Measurements from ENCODE around the gene PTEN.
A peak's percentile ranks its signal among the peaks of the same experiment; 100 is the strongest.
"Not testable (repeated sequence)": the region's sequence is repeated elsewhere in the genome, so short reads cannot be mapped to it uniquely, and the experiment has no call there.

The PTEN gene

DNA sequence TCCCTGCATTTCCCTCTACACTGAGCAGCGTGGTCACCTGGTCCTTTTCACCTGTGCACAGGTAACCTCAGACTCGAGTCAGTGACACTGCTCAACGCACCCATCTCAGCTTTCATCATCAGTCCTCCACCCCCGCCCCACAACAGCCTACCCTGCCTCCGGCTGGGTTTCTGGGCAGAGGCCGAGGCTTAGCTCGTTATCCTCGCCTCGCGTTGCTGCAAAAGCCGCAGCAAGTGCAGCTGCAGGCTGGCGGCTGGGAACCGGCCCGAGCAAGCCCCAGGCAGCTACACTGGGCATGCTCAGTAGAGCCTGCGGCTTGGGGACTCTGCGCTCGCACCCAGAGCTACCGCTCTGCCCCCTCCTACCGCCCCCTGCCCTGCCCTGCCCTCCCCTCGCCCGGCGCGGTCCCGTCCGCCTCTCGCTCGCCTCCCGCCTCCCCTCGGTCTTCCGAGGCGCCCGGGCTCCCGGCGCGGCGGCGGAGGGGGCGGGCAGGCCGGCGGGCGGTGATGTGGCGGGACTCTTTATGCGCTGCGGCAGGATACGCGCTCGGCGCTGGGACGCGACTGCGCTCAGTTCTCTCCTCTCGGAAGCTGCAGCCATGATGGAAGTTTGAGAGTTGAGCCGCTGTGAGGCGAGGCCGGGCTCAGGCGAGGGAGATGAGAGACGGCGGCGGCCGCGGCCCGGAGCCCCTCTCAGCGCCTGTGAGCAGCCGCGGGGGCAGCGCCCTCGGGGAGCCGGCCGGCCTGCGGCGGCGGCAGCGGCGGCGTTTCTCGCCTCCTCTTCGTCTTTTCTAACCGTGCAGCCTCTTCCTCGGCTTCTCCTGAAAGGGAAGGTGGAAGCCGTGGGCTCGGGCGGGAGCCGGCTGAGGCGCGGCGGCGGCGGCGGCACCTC, at the start of gene PTEN, which contains the start of gene KLLN:
Gene PTEN (plus strand): TSS at position 573 of the 891 bp plus-strand sequence. CDS start 845 bp downstream, outside the sequence.
Gene KLLN (minus strand): TSS at position 481 of the 891 bp plus-strand sequence. CDS start 1,046 bp downstream, outside the sequence.
- DNase-seq, result peak; percentile 81

DNA sequence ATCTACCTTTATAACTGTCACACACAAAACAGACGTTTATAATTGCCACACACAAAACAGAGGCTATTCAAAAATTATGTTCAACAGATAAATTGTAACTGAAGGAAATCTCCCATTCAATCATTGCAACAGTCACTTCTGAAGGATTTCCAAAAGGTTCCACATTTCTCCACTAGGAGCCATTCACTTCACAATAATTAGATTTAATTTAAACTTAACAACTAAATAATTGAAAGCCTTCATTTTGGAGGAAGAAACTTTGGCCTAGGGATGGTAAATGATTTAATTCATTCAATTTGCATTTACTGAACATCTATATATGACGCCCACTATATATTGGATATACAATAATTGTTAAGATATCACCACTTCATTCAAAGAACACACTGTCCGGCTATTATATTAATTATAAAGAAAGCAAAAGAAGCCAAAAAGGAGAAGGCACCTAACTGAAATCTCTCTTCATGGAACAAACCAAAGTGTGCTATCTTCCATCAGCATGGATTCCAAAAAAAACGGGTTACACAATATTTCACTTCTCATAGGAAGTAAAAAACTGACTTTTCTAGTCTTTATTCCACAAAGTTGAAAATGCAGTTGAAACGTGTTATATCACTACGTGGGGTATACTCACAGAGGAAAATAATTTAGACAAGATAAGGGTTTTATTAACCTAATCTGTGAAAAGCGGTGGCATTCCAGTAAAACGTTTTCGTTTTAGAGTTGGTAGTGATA, 47.1 kb upstream of the PTEN start:
- no peak for DNase-seq

DNA sequence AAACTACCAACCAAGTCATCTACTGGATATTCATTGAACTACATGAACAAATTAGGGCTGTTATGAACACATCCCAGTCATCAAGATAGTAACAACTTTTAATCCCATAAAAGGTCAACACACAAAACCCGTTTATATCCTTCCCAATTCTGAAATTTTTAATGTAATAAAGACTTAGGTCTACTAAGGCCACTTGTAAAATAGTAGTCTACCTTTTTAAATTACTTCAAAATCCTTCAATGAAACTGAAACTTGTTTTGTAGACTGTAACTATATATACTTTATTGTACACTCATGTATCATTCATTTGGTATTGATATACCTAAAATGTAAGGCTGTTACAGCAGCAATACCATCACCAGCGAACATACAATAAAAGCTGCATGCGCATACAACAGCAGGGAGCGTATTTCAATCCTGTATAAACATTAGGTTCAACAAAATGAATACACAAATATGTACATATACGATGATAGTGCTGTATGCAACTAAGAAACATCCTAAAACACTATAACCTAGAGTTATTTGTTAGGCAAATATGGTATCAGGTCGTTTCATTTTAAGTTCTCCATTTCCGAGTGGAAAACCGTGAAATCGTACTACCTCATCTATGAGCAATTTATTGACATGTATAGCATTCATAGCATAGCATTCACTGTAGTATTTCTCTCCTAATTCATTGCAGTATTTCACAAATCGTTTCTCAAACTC, 46.4 kb upstream of the PTEN start:
- no peak for DNase-seq

GRCh38 chr10:87817609-87818504, 45.6 kb upstream of the PTEN start, which contains the start of gene ATAD1:
ATAD1 (minus strand) TSS chr10:87818226; CDS start chr10:87814599, 3,627 bp downstream.
- peak; percentile 48 for DNase-seq

GRCh38 chr10:87818505-87819288, 44.7 kb upstream of the PTEN start:
- no peak for DNase-seq

GRCh38 chr10:87819289-87819585, 44.2 kb upstream of the PTEN start:
- DNase-seq, result no peak

GRCh38 chr10:87826653-87827052, 36.8 kb upstream of the PTEN start:
- DNase-seq, result no peak

GRCh38 chr10:87827681-87828080, 35.7 kb upstream of the PTEN start:
- no peak for DNase-seq

DNA sequence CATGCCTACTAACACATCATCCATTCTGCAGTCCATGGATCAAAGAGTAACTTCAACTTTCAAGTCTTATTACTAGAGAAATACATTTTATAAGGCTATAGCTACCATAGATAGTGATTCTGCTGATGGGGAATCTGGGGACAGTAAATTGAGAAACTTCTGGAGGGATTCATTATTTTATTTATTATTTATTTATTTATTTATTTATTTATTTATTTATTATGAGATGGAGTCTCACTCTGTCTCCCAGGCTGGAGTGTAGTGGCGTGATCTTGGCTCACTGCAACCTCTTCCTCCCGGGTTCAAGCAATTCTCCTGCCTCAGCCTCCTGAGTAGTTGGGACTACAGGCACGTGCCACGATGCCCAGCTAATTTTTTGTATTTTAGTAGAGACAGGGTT, 34.4 kb upstream of the PTEN start:
- DNase-seq, result not testable (repeated sequence)

GRCh38 chr10:87829986-87830729, 33.3 kb upstream of the PTEN start:
- no peak for DNase-seq

- no peak for DNase-seq
Measured at GRCh38 chr10:87836098-87836497, 27.3 kb upstream of the PTEN start.

DNA sequence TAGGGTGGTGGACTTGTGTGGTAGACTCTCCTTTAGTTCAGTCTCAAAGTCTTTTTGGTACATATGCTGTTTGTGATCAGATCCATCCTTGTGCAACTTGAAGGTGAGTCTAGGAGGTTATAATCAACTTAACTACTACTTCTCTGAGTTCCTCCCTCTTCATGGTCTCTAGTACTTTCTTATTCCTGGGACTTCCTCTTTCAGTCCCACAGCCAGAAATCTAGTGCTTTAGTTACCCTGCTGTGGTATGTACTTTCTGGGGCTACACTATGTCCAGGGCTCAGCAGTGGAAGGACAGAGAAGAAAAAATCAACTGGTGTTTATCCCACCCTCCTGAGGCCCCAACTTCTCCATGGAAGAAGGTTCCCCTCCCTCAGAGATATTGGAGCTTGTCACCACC, 26.0 kb upstream of the PTEN start:
- DNase-seq, result no peak

DNA sequence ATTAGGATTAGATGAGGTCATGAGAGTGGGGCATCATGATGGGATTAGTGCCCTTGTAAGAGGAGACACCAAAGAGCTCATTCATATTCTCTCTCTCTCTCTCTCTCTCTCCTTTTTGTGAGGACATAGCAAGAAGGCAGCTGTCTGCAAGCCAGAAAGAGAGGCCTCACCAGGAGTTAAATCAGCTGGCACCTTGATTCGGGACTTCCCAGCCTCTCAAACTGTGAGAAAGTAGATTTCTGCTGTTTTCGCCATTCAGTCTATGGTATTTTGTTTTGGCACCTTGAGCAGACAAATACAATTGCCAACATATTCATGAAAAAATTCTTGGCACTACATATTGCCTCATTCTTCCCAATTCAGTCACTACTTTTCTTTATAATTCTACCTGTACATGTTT, 24.8 kb upstream of the PTEN start:
- no peak for DNase-seq

- no peak for DNase-seq
Measured at GRCh38 chr10:87841186-87841585, 22.2 kb upstream of the PTEN start.

DNA sequence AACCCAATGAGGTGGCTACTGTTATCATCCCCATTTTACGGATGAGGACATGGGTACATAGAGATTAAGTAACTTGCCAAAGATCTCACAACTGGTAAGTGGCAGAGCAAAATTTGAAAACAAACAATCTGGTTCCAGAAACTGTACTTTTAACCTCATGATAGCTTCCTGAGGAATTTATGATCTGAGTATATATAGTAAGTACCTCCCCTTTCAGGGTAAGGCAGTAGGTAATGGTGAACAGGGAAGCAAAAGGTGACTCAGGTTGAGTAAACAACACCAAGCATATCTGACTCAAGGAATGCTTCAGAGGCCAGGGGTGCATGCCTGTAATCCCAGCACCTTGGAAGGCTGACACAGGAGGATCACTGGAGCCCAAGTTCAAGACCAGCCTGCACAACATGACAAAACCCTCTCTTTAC, 21.2 kb upstream of the PTEN start:
- DNase-seq, result no peak

- no peak for DNase-seq
Measured at GRCh38 chr10:87842776-87843497, 20.5 kb upstream of the PTEN start.

DNA sequence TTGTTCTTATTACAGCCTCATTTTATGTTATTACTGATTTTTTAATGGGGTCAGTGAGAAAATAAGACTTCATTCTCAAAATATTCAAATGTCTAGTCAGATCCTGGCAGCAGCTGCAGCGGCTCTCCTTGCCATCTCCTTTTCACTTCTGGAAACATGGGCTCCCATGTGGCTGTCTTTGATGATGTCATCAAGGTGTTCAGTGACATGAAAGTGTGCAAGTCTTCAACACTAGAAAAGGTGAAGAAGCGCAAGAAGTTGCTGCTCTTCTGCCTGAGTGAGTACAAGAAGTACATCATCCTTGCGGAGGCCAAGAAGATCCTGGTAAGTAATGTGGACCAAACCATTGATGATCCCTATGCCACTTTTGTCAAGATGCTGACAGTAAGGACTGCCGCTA, 19.7 kb upstream of the PTEN start:
- no peak for DNase-seq

- no peak for DNase-seq
Measured at GRCh38 chr10:87844837-87845623, 18.4 kb upstream of the PTEN start.

GRCh38 chr10:87845624-87845998, 17.8 kb upstream of the PTEN start:
- no peak for DNase-seq

All from COR-L47 (cell line).